B cell (primary cell): ENCODE data around the gene PLAAT5.

Experiments
- CTCF ChIP-seq: fragments of 200-600 bp; IDR thresholded peaks from one replicate; pipeline ENCODE4 v1.8.0; 2022; ENCODE audit warnings: antibody characterized with exemption, mild to moderate bottlenecking
- EZH2 ChIP-seq: IDR thresholded peaks from 2 replicates; pipeline ENCODE4 v1.6.1; 2012; ENCODE audit warnings: borderline replicate concordance, low read depth, mild to moderate bottlenecking, moderate library complexity, low read length; ENCODE audit not compliant: insufficient read depth, poor library complexity, severe bottlenecking

GRCh38 chr11:63508745-63509144 is 17.8 kb upstream of the PLAAT5 start:
- TF ChIP-seq CTCF (no peak), EZH2 (no peak)
